HEK293 (cell line): ENCODE data around the gene SCNN1A.

ENCODE experiments used
- CTCF ChIA-PET: fragments of 350-600 bp; formaldehyde crosslinking; extraction: SDS; loops from one replicate; lab custom pipeline; 2021; ENCODE audit warnings: antibody characterized with exemption; lab: Yijun Ruan, JAX
- POLR2A ChIA-PET: fragments of 300-600 bp; formaldehyde crosslinking; extraction: SDS; loops from one replicate; lab custom pipeline; 2020; ENCODE audit warnings: antibody characterized with exemption, inconsistent platforms; lab: Yijun Ruan, JAX
- H3K27ac ChIP-seq: fragments of 200-500 bp; sonication (Bioruptor generic); 2 replicates; pipeline ENCODE4 v1.5.1; 2014; ENCODE audit warnings: low read depth, low read length, control low read depth, inconsistent platforms; ENCODE audit errors: extremely low read depth
- H3K36me3 ChIP-seq, 2 experiments: fragments of 200-500 bp in 1 of 2; sonication (Bioruptor generic) in 1 of 2; 1 replicate in 1 of 2; 2 replicates in 1 of 2; pipeline ENCODE4 v1.5.1; 2014 to 2017; ENCODE audit warnings: inconsistent platforms in 2 of 2, low read length in 2 of 2; ENCODE audit not compliant: control insufficient read depth in 2 of 2, insufficient read depth in 1 of 2
- H3K4me1 ChIP-seq: fragments of 200-500 bp; sonication (Bioruptor generic); 2 replicates; pipeline ENCODE4 v1.5.1; 2014; ENCODE audit warnings: mild to moderate bottlenecking, low read length, inconsistent platforms; ENCODE audit not compliant: control insufficient read depth, insufficient read depth
- H3K4me3 ChIP-seq: 2 replicates; pipeline ENCODE4 v1.5.1; 2011; ENCODE audit warnings: low read depth, mild to moderate bottlenecking, control low read depth, low read length, moderate library complexity
- H3K9me3 ChIP-seq: fragments of 200-500 bp; sonication (Bioruptor generic); 2 replicates; pipeline ENCODE4 v1.5.1; 2014; ENCODE audit warnings: low read depth, low read length, inconsistent platforms; ENCODE audit not compliant: control insufficient read depth, insufficient read depth
- GLI4 ChIP-seq: fragments of 450-650 bp; formaldehyde crosslinking; IDR thresholded peaks from 2 replicates; pipeline ENCODE4 v1.5.1; 2016; ENCODE audit warnings: missing biosample characterization, missing genetic modification characterization
- ZBTB17 ChIP-seq: fragments of 450-650 bp; formaldehyde crosslinking; IDR thresholded peaks from 2 replicates; pipeline ENCODE4 v1.5.1; 2016; ENCODE audit warnings: missing biosample characterization, missing genetic modification characterization
- ZBTB48 ChIP-seq: fragments of 450-650 bp; formaldehyde crosslinking; IDR thresholded peaks from 2 replicates; pipeline ENCODE4 v1.5.1; 2016; ENCODE audit warnings: missing biosample characterization, missing genetic modification characterization
- ZEB2 ChIP-seq: fragments of 450-650 bp; formaldehyde crosslinking; IDR thresholded peaks from 2 replicates; pipeline ENCODE4 v1.5.1; 2016; ENCODE audit warnings: missing biosample characterization, missing genetic modification characterization
- ZNF16 ChIP-seq: fragments of 450-650 bp; formaldehyde crosslinking; IDR thresholded peaks from 2 replicates; pipeline ENCODE4 v1.5.1; 2016; ENCODE audit warnings: low read depth, missing biosample characterization, missing genetic modification characterization
- ZNF514 ChIP-seq: fragments of 450-650 bp; formaldehyde crosslinking; IDR thresholded peaks from 2 replicates; pipeline ENCODE4 v1.5.1; 2016; ENCODE audit warnings: missing biosample characterization, missing genetic modification characterization
- ZNF530 ChIP-seq: fragments of 450-650 bp; formaldehyde crosslinking; IDR thresholded peaks from 2 replicates; pipeline ENCODE4 v1.5.1; 2016; ENCODE audit warnings: low read depth, missing biosample characterization, missing genetic modification characterization
- ZNF600 ChIP-seq: fragments of 450-650 bp; formaldehyde crosslinking; IDR thresholded peaks from 2 replicates; pipeline ENCODE4 v1.5.1; 2016; ENCODE audit warnings: missing biosample characterization, missing genetic modification characterization
- ZNF629 ChIP-seq: fragments of 450-650 bp; formaldehyde crosslinking; IDR thresholded peaks from 2 replicates; pipeline ENCODE4 v1.5.1; 2017; ENCODE audit warnings: missing biosample characterization, missing genetic modification characterization
- ZNF658 ChIP-seq: fragments of 450-650 bp; formaldehyde crosslinking; IDR thresholded peaks from 2 replicates; pipeline ENCODE4; 2016; ENCODE audit warnings: missing biosample characterization, missing genetic modification characterization
- ZNF707 ChIP-seq: fragments of 450-650 bp; formaldehyde crosslinking; IDR thresholded peaks from 2 replicates; pipeline ENCODE4 v1.5.1; 2016; ENCODE audit warnings: missing biosample characterization, missing genetic modification characterization
- ZSCAN23 ChIP-seq: fragments of 450-650 bp; formaldehyde crosslinking; IDR thresholded peaks from 2 replicates; pipeline ENCODE4 v1.5.1; 2016; ENCODE audit warnings: missing biosample characterization, missing genetic modification characterization
- TF ChIP-seq, protein P1 (sequence below): fragments of 450-650 bp; formaldehyde crosslinking; IDR thresholded peaks from 2 replicates; pipeline ENCODE4 v1.5.1; 2016; ENCODE audit warnings: missing biosample characterization, missing genetic modification characterization, borderline replicate concordance
- TF ChIP-seq, protein P2 (sequence below): fragments of 450-650 bp; formaldehyde crosslinking; IDR thresholded peaks from 2 replicates; pipeline ENCODE4 v1.5.1; 2017; ENCODE audit warnings: missing biosample characterization, missing genetic modification characterization
- TF ChIP-seq, protein P3 (sequence below): fragments of 450-650 bp; formaldehyde crosslinking; IDR thresholded peaks from 2 replicates; pipeline ENCODE4 v1.5.1; 2016; ENCODE audit warnings: missing biosample characterization, missing genetic modification characterization
- TF ChIP-seq, protein P4 (sequence below): fragments of 450-650 bp; formaldehyde crosslinking; IDR thresholded peaks from 2 replicates; pipeline ENCODE4 v1.5.1; 2017; ENCODE audit warnings: missing biosample characterization, missing genetic modification characterization
- TF ChIP-seq, protein P5 (sequence below): fragments of 450-650 bp; formaldehyde crosslinking; IDR thresholded peaks from 2 replicates; pipeline ENCODE4 v1.5.1; 2016; ENCODE audit warnings: missing biosample characterization, missing genetic modification characterization, low read depth

SCNN1A gene

DNA sequence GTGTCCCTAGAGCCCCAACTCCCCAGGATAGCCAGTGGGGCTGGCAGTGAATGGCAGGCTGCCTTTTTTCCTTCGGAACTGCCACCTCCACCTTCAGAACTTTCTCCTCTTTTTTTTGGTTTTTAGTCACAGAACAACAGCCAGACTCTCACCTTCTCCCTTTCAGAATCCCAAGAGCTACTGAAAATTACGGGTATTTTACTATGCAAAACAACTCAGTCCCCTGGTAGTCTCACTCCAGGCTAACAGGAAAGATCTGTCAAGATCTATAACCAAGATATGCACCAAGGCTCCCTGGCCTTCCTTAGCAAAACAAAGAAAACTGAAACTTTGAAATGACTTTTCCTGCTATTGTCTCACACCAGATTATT is 52.4 kb downstream of the SCNN1A start:
- Histone ChIP-seq H3K36me3 (peaks cover 0 to 4% of the 10 kb centered on the region in 2 experiments; a peak in 1 of 3 replicates), H3K9me3 (no peaks in the 10 kb centered on the region), H3K4me1 (peaks cover 11% of the 10 kb centered on the region), H3K4me3 (no peak overlapping the region), H3K27ac (peak overlapping the region; percentile 55; the same call in 1 of the 2 replicates)
- TF ChIP-seq ZNF658 (tag by site-specific recombination) (no peak), ZNF16 (no peak), ZEB2 (tag by site-specific recombination) (no peak), ZNF707 (tag by site-specific recombination) (no peak), ZBTB48 (no peak), GLI4 (no peak)
- TF ChIP-seq, protein P1, sequence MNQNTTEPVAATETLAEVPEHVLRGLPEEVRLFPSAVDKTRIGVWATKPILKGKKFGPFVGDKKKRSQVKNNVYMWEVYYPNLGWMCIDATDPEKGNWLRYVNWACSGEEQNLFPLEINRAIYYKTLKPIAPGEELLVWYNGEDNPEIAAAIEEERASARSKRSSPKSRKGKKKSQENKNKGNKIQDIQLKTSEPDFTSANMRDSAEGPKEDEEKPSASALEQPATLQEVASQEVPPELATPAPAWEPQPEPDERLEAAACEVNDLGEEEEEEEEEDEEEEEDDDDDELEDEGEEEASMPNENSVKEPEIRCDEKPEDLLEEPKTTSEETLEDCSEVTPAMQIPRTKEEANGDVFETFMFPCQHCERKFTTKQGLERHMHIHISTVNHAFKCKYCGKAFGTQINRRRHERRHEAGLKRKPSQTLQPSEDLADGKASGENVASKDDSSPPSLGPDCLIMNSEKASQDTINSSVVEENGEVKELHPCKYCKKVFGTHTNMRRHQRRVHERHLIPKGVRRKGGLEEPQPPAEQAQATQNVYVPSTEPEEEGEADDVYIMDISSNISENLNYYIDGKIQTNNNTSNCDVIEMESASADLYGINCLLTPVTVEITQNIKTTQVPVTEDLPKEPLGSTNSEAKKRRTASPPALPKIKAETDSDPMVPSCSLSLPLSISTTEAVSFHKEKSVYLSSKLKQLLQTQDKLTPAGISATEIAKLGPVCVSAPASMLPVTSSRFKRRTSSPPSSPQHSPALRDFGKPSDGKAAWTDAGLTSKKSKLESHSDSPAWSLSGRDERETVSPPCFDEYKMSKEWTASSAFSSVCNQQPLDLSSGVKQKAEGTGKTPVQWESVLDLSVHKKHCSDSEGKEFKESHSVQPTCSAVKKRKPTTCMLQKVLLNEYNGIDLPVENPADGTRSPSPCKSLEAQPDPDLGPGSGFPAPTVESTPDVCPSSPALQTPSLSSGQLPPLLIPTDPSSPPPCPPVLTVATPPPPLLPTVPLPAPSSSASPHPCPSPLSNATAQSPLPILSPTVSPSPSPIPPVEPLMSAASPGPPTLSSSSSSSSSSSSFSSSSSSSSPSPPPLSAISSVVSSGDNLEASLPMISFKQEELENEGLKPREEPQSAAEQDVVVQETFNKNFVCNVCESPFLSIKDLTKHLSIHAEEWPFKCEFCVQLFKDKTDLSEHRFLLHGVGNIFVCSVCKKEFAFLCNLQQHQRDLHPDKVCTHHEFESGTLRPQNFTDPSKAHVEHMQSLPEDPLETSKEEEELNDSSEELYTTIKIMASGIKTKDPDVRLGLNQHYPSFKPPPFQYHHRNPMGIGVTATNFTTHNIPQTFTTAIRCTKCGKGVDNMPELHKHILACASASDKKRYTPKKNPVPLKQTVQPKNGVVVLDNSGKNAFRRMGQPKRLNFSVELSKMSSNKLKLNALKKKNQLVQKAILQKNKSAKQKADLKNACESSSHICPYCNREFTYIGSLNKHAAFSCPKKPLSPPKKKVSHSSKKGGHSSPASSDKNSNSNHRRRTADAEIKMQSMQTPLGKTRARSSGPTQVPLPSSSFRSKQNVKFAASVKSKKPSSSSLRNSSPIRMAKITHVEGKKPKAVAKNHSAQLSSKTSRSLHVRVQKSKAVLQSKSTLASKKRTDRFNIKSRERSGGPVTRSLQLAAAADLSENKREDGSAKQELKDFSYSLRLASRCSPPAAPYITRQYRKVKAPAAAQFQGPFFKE (tag by site-specific recombination) = no peak
- TF ChIP-seq, protein P2, sequence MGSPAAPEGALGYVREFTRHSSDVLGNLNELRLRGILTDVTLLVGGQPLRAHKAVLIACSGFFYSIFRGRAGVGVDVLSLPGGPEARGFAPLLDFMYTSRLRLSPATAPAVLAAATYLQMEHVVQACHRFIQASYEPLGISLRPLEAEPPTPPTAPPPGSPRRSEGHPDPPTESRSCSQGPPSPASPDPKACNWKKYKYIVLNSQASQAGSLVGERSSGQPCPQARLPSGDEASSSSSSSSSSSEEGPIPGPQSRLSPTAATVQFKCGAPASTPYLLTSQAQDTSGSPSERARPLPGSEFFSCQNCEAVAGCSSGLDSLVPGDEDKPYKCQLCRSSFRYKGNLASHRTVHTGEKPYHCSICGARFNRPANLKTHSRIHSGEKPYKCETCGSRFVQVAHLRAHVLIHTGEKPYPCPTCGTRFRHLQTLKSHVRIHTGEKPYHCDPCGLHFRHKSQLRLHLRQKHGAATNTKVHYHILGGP (tag by site-specific recombination) = no peak
- TF ChIP-seq, protein P3, sequence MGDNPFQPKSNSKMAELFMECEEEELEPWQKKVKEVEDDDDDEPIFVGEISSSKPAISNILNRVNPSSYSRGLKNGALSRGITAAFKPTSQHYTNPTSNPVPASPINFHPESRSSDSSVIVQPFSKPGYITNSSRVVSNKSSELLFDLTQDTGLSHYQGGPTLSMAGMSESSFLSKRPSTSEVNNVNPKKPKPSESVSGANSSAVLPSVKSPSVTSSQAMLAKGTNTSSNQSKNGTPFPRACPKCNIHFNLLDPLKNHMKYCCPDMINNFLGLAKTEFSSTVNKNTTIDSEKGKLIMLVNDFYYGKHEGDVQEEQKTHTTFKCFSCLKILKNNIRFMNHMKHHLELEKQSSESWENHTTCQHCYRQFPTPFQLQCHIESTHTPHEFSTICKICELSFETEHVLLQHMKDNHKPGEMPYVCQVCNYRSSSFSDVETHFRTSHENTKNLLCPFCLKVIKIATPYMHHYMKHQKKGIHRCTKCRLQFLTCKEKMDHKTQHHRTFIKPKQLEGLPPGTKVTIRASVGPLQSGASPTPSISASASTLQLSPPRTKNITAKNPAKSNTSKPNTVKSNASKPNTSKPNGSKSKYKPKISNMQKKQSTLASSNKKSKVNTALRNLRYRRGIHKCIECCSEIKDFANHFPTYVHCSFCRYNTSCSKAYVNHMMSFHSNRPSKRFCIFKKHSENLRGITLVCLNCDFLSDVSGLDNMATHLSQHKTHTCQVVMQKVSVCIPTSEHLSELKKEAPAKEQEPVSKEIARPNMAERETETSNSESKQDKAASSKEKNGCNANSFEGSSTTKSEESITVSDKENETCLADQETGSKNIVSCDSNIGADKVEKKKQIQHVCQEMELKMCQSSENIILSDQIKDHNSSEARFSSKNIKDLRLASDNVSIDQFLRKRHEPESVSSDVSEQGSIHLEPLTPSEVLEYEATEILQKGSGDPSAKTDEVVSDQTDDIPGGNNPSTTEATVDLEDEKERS (tag by site-specific recombination) = no peak
- CTCF ChIA-PET = interaction anchor here (0.6 to 2.0 kb wide), 14 partner anchors 9 to 1241 kb away, joined by 3 to 13 read pairs (median 4); partner anchors contain the start of gene TNFRSF1A
- POLR2A ChIA-PET = interaction anchor here (0.9 to 1.9 kb wide), 7 partner anchors 10 to 170 kb away, joined by 3 to 16 read pairs (median 3); partner anchors contain the start of genes MRPL51 and VAMP1

DNA sequence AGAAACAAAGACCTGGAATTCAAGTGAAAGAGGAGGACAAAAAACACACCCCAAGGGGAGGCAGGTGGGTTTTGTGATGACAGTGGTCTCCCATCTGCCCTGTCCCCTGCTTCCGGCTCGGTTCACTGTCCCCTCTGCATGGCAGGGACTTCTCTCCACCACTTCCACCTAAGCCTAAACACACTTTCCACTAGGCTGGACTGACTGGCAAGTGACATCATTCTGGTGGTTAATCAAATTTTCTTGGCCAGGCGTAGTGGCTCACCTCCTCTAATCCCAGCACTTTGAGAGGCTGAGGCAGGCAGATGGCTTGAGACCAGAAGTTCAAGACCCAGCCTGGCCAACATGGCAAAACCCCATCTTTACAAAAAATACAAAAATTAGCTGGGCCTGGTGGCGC is 53.0 kb downstream of the SCNN1A start:
- Histone ChIP-seq H3K9me3 (no peaks in the 10 kb centered on the region), H3K4me1 (peaks cover 11% of the 10 kb centered on the region), H3K27ac (no peak overlapping the region), H3K4me3 (no peak overlapping the region), H3K36me3 (no peaks in the 10 kb centered on the region)
- POLR2A ChIA-PET = interaction anchor here (1.7 to 1.9 kb wide), 2 partner anchors 14 to 49 kb away, joined by 3 to 16 read pairs; no protein-coding TSS in a partner anchor
- TF ChIP-seq ZBTB17 = peak; percentile 46
- peak; percentile 34; the same call in 1 of the 2 replicates for TF ChIP-seq ZSCAN23 (tag by site-specific recombination)
- TF ChIP-seq ZNF629 (tag by site-specific recombination) = peak; percentile 48; the same call in 1 of the 2 replicates
- TF ChIP-seq, protein P4, sequence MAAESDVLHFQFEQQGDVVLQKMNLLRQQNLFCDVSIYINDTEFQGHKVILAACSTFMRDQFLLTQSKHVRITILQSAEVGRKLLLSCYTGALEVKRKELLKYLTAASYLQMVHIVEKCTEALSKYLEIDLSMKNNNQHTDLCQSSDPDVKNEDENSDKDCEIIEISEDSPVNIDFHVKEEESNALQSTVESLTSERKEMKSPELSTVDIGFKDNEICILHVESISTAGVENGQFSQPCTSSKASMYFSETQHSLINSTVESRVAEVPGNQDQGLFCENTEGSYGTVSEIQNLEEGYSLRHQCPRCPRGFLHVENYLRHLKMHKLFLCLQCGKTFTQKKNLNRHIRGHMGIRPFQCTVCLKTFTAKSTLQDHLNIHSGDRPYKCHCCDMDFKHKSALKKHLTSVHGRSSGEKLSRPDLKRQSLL (tag by site-specific recombination) = no peak
- peak; percentile 32; the same call in 1 of the 2 replicates for TF ChIP-seq ZNF600 (tag by site-specific recombination)
- no peak for TF ChIP-seq ZNF530
- TF ChIP-seq ZNF514 (tag by site-specific recombination) = no peak
- TF ChIP-seq, protein P5, sequence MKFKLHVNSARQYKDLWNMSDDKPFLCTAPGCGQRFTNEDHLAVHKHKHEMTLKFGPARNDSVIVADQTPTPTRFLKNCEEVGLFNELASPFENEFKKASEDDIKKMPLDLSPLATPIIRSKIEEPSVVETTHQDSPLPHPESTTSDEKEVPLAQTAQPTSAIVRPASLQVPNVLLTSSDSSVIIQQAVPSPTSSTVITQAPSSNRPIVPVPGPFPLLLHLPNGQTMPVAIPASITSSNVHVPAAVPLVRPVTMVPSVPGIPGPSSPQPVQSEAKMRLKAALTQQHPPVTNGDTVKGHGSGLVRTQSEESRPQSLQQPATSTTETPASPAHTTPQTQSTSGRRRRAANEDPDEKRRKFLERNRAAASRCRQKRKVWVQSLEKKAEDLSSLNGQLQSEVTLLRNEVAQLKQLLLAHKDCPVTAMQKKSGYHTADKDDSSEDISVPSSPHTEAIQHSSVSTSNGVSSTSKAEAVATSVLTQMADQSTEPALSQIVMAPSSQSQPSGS (tag by site-specific recombination) = peak; percentile 15; the same call in 1 of the 2 replicates
- CTCF ChIA-PET = interaction anchor here (0.9 to 2.0 kb wide), 9 partner anchors 9 to 147 kb away, joined by 3 to 13 read pairs (median 5); partner anchors contain the start of gene TNFRSF1A
